HG03571 (cell line): ENCODE data around the gene ZFHX3.
A peak's percentile ranks its signal among the peaks of the same experiment; 100 is the strongest.

ENCODE experiments used
- ATAC-seq: cut with Tn5 transposase; IDR thresholded peaks from one replicate; pipeline ENCODE4 v1.9.1; 2021; ENCODE audit not compliant: unreplicated experiment

The ZFHX3 gene

GRCh38 chr16:73069581-73070262 lies 21.8 kb upstream of the ZFHX3 start:
- no peak for ATAC-seq

- no peak for ATAC-seq
These were observed 20.8 kb upstream of the ZFHX3 start for GRCh38 chr16:73068541-73069401.

GRCh38 chr16:73067671-73068540 lies 20.0 kb upstream of the ZFHX3 start:
- ATAC-seq = no peak

GRCh38 chr16:73066927-73067670 lies 19.2 kb upstream of the ZFHX3 start:
- no peak for ATAC-seq

- ATAC-seq = no peak
These were observed 18.5 kb upstream of the ZFHX3 start for GRCh38 chr16:73066331-73066926.

- no peak for ATAC-seq
These were observed 17.9 kb upstream of the ZFHX3 start for GRCh38 chr16:73065632-73066330.

- no peak for ATAC-seq
These were observed 17.1 kb upstream of the ZFHX3 start for GRCh38 chr16:73064994-73065545.

GRCh38 chr16:73064212-73064993 lies 16.5 kb upstream of the ZFHX3 start:
- no peak for ATAC-seq

GRCh38 chr16:73063854-73064211 lies 15.9 kb upstream of the ZFHX3 start:
- no peak for ATAC-seq

- ATAC-seq = no peak
These were observed 15.1 kb upstream of the ZFHX3 start for GRCh38 chr16:73062743-73063733.

GRCh38 chr16:73062001-73062616 lies 14.2 kb upstream of the ZFHX3 start:
- no peak for ATAC-seq

- no peak for ATAC-seq
These were observed 13.1 kb upstream of the ZFHX3 start for GRCh38 chr16:73060892-73061490.

GRCh38 chr16:73059779-73060615 lies 12.1 kb upstream of the ZFHX3 start:
- no peak for ATAC-seq

- peak; percentile 31 for ATAC-seq
These were observed 10.9 kb upstream of the ZFHX3 start for GRCh38 chr16:73058616-73059409.

- peak; percentile 76 for ATAC-seq
These were observed 10.3 kb upstream of the ZFHX3 start for GRCh38 chr16:73058221-73058615.
